ENCODE measurements around the gene CFAP61. TPM values are rescaled to one million over a fixed set of nuclear protein-coding genes. Genes with fewer than 3 reads are reported as not detected.
"Not testable (repeated sequence)": the region's sequence is repeated elsewhere in the genome, so short reads cannot be mapped to it uniquely, and the experiment has no call there.

The CFAP61 gene
- polyA plus RNA-seq, 3 donors, result 3.3 to 4.9 (median 4.3) TPM

DNA sequence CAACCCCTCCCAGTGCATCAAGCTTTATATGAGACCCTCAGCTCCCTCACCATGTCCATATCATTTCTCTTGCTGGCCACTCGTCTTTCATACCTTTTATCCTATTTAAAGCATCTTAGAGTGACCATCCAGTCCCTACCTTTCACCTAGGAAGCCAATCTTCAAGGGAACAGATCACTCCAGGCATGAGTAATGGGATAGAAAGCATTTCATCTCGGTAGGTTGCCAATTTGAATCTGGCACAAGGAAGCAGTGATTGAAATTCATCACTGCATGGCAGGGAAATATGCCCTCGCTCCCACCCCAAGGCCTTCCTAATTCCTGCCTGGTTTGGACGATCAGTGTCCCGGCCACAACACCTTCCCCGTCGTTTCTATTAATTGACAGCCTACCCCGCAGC lies 150.4 kb downstream of the CFAP61 start:
- DNase-seq (ENCODE audit: extremely low read depth in 1 of 11, low read depth in 9 of 11, low spot score in 4 of 11), result no peak

DNA sequence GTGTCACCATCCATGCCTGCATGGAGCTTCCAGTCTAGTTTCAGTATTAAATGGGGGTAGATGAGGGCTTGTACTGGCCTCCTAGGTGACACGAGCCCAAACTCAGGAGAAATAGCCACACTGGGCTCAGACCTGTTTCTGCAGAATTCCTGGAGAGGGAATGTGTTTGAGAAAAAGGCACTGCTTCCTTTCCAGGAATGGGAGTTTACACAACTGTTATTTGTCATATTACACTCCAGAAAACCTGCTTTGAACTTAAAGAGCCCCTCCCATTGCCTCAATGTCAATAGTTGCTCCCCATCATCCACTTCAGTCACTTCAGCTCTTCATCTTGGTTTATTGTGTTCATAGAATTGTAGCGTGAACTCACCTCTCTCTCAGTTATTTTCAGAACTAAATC lies 151.5 kb downstream of the CFAP61 start:
- DNase-seq (ENCODE audit: extremely low read depth in 1 of 11, low read depth in 9 of 11, low spot score in 4 of 11), result no peak

DNA sequence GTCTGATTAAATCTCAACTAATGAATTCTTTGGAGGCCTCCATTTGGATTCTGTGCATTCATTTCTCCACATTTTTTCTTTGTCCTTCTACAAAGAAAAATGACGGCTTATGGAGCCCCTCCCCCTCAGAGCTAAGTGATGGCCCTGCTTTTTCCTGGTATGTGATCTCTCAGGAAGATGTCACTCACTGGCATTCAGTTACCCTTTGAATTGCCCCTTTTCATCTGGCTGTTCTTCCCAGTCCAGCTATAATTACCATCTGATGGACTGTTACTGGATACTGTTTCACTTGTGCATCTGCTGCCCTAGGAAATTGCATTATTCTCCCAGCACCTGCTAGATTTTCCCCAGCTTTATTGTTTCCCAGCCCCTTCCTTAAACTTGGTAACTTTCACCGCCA lies 151.9 kb downstream of the CFAP61 start:
- no peak for DNase-seq (ENCODE audit: extremely low read depth in 1 of 11, low read depth in 9 of 11, low spot score in 4 of 11)

DNA sequence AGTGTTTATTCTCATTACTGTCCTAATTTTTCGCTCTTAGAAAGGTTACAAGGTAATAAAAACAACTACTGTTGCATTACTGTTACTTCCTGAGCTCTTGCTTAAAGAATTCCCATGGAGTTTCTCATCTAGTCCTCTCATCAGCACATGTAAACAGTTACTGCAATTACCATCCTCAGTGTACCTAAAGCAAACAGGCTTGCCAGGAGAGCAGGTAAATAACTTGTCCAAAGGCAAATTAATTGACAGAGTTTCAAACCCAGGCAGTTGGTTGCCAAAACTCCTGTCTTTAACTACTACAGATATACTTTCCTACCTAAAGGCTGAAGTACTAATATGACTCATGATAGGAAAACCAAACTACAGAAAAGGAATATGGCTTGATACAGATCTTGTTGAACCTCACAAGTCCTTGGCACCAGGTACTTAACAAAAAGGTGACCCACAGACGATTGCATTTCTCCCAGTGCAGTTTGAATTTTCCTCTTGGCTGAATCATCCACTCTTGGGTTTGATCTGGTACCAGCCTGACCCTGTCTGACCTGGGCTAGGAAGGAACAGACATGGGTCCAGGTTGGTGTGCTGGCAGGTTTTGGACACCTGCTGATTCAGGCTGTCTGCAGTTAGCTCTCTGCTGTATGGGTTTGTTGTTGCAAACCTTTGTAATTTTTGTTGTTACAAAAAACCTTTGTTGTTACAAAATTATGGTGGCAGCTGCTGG lies 153.0 kb downstream of the CFAP61 start:
- DNase-seq (ENCODE audit: extremely low read depth in 1 of 11, low read depth in 9 of 11, low spot score in 4 of 11), result no peak

DNA sequence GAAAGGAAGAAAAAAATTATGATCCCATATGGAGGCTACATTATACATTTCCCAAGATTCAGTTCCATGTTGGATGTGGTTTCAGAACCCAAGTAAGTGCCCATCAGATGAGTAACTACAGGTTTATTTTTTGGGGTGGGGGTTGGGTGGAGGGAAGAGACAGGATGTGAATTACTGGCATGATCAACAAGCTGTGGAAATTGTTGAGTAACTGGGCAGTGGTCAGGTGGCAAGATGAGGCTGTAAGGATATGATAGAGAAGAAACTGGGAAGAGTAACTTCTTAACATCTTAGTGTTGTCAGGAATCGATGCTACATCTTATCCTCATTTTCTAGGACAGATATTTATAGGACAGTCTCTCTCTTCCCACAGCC lies 153.5 kb downstream of the CFAP61 start:
- no peak for DNase-seq (ENCODE audit: extremely low read depth in 1 of 11, low read depth in 9 of 11, low spot score in 4 of 11)

DNA sequence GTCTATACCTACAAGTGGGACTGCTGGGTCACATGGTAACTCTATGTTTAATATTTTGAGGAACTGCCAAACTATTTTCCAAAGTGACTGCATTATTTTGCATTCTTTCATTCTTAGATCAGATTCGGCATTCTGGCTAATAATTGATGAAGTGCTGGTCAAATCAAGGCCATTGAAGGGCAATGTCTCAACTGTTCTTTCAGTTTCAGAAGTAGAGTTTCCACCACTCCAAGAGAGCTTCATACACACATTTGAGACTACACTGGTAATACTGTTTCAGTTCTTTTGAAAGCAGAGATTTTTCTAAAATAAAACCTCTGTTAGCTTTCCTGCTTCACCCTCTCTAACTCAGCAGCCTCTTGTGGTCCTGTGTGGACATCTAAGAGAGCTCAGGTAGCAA lies 154.5 kb downstream of the CFAP61 start:
- no peak for DNase-seq (ENCODE audit: extremely low read depth in 1 of 11, low read depth in 9 of 11, low spot score in 4 of 11)

DNA sequence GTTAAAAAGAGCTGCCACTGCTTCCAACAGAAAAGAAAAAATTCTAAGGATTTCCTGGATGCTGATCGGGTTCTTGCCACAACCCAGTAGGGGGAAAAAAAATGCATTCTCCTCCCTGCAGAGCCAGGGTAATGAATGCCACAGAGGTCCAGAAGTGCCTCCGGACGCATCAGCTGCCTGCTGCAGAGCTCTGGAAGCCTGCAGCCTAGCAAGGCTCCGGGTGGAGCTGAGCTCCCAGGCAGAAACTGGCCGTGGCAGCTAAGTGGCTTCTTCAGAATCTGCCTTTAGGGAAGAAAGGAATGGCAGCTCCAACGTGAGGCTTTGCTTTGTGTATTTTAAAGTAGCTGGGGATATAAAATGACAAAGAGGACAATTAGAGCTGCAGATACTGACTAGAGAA lies 155.0 kb downstream of the CFAP61 start:
- no peak for DNase-seq (ENCODE audit: extremely low read depth in 1 of 11, low read depth in 9 of 11, low spot score in 4 of 11)

DNA sequence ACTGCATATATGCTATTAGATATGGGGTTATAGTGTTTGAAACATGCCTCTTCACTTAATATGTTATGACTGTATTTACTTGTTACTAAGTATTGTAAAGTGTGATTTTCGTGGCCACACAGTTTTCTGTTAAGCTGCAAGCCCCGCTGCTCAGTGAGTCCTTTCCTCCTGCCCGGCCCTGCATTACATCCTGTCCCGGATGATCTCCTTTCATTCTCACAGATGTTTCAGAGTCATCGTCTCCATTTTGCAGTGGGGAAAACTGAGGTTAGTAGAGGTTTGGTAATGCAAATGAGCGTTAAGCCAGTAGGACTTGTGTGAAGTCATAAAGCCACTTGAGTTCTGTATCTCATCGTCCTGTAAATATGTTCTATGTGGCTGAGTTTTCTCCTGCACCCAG lies 155.5 kb downstream of the CFAP61 start:
- no peak for DNase-seq (ENCODE audit: extremely low read depth in 1 of 11, low read depth in 9 of 11, low spot score in 4 of 11)

DNA sequence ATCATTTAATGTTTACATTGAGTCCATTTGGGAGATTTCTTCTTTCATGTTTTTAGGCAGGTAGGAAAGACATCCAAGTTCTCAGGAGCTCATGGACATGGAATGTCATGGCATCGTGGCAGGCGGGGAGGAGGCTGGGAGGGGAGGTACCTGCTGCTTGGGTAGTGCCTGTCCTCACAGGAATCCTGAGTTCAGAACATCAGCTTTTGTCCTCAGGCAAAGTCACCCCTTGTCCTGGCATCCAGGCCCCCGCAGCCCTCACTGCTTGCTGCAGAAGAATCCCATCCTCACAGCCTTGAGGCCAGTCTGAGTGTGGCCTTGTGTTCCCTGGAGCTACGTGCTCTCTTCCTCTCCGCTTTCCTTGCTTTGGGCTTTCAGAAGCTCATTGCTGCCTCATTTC lies 157.4 kb downstream of the CFAP61 start:
- DNase-seq (ENCODE audit: extremely low read depth in 1 of 11, low read depth in 9 of 11, low spot score in 4 of 11), result no peak

DNA sequence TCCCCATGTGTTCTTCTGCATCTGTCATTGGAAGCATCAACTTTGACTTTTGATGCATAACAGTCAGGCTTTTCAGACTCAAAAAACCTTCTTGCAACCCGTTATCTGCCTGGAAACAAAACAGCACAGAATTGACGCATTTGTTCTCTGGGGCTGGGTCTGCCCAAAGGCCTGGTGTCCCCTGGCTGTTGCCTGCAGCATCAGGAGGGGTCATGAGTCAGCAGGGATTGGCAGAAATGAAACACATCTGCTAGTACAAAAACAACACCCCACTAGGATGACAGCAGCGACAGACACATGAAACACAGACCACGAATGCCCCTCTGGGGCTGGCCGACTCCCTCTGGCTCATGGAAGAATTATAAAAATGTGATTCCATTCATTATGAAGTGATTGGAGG lies 158.0 kb downstream of the CFAP61 start:
- DNase-seq (ENCODE audit: extremely low read depth in 1 of 11, low read depth in 9 of 11, low spot score in 4 of 11), result no peak

DNA sequence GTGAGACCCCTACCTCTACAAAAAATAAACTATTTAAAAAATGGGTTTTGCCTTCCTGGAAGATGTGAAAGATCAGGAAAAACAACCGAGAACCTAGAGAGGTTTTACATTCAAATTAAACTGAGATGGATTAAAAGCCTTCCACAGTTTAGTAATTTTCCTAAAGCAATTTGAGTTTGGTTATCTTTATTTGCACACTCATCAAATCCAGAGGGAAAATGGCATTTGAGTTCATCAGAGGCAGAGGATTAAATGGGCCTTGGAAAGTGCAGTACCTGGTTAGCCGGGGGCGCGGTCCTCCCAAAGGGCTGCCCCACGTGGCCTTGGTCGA lies 158.6 kb downstream of the CFAP61 start:
- DNase-seq (ENCODE audit: extremely low read depth in 1 of 11, low read depth in 9 of 11, low spot score in 4 of 11), result no peak

DNA sequence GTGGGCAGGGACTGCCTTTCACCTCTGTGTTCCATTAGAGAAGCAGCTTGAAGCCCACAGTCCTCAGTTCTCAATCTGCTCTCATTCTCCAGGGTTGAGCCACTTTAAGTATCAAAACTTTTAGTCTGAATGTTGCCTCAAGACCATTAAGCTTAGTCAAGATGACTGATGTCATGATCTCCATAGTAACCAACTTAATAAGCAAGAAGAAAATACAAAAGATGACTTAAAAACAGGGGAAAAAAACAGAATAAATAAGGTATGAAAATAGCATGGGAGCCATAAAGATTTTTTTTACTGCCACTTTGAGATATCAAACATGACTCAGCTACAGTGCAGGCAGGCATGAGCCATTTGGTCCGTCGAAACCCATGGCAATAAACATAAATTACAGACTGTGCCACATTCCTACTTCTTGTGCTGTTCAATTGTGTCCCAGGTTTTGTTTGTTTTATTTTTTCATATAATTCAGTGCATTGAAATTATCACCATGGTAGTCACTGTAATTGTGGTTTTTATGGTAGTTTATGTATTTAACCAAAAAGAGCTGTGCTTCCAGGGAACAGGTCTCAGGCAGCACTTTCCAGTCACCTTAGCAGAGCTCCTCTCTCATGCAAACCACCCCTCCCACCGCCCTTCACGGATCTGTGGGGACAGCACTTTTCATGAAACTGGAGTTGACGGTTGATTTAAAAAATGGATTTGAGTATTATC lies 159.1 kb downstream of the CFAP61 start:
- no peak for DNase-seq (ENCODE audit: extremely low read depth in 1 of 11, low read depth in 9 of 11, low spot score in 4 of 11)

DNA sequence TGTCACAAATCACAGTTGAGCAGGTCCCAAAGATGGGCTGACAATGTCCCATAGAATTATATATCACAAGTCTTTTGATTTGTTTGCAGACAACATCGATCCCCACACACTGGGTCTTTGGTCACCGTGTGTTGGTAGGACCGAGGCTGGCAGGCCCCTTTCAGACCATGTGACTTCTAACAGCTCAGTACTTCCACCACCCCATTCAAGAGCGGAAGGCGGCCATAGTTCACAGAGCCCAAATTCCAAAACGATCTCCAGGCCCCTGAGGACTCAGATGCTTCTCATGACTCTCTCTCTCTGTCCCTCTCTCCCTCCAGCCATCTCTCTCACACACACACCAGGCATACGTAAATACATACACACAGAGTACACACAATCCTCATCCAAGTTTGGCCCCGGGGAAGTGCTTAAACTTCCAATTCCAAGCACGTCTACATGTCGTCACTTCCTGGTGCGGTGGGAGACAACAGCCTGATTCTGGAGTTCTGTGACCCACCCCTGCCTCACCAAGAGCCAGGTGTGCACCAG lies 159.7 kb downstream of the CFAP61 start:
- no peak for DNase-seq (ENCODE audit: extremely low read depth in 1 of 11, low read depth in 9 of 11, low spot score in 4 of 11)

DNA sequence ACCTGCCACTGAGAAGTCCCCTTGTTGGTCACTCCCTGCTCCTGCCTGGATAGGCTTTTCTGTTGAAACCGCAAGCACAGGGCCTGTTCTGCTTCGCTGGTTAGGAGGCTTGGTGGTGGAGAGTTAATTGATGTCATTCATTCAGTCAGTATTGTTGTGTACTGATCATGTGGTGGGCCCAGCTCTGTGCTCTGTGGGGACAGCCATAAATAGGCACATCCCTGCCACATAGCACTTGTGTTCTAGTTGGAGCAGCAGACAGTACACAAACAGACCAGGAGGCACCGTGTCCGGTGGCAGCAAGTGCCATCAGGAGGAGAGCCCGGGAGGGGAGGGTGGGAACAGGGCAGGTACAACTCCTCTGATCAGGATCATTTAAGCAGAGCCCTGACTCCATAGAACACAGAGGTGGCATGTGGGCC lies 160.4 kb downstream of the CFAP61 start:
- no peak for DNase-seq (ENCODE audit: extremely low read depth in 1 of 11, low read depth in 9 of 11, low spot score in 4 of 11)

DNA sequence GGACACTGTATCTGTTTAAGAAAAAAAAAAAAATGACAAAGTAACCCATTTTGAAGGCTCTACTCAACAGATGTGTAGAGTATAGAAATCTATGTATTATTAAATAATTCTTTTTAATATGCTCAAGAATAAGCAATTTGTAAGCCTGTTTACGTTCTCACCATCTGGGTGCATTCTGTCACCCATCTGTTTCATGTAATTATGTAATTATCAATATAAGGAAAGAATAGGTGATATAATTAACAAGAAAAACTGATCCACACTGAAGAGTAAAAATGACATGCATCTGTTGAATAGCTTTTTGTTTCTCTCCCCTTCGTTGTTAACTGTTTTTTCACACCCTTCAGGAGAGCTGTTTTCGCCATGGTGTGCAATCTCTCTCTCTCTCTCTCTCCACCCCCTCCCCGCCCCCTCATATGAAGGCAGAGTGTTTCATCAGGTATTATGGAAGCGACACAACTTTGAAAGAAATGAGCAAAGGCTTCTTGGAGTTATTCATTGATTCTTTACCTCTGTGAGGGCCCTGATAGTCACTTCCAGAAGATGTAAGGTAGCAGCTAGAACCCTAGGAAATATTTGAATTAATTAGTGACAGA lies 161.3 kb downstream of the CFAP61 start:
- DNase-seq (ENCODE audit: extremely low read depth in 1 of 11, low read depth in 9 of 11, low spot score in 4 of 11), result no peak

DNA sequence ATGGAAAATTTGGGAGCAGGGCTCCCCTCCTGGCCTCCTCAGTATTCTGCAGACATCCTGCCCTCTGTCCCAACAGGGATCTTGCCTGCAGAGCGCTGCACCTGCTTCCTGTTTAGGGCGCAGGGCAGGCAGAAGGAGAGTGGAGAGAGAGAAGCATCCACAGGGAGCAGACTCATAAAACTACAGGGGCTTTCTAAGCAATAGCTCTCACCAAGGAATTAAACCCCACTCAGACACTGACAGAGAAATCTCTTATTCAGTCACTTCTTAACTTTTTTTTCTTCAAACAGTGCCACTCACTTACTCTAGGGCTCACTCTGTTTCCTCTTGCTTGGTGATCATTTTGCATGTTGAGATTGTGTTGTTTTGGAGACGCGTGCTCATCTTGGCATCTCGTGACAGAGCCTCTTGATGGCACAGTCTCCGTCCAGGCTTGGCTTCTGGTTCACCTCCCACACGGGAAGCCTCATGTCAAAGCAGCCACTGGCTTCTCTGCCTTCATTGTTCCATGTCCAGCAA lies 162.5 kb downstream of the CFAP61 start:
- DNase-seq (ENCODE audit: extremely low read depth in 1 of 11, low read depth in 9 of 11, low spot score in 4 of 11), result no peak

DNA sequence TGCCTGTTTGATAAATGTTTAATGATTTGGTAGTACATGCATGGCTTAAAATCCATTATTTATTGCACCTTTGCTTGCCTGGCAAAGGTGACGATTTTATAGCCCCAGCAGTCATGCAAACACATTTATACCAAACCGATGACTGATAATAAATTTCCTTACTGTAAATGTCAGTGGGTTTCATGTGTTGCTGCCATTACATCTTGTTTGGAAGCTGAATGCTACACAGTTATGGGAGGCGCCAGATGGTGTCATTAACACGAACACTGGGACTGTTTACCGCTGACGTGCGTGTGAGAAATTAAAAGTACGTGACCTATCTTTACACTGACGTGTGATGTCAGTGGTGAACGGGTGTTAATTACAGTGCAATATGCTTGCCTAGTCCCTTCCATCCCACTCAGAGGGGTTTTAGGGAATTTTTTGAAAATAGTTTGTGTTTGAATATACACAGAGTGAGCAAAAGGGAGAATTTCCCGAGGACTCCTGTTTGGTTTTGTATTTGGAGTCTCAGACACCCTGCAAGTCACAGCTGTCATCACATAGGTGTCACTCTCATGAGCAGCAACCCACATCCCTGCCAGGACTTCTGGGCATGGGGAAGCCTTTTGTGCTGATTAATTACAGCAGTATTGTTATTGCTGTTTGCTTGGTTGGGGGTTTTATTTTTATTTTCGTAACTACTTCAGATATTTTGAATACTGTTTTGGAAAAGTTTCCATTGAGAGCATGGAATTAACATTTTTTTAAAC lies 163.8 kb downstream of the CFAP61 start:
- no peak for DNase-seq (ENCODE audit: extremely low read depth in 1 of 11, low read depth in 9 of 11, low spot score in 4 of 11)

DNA sequence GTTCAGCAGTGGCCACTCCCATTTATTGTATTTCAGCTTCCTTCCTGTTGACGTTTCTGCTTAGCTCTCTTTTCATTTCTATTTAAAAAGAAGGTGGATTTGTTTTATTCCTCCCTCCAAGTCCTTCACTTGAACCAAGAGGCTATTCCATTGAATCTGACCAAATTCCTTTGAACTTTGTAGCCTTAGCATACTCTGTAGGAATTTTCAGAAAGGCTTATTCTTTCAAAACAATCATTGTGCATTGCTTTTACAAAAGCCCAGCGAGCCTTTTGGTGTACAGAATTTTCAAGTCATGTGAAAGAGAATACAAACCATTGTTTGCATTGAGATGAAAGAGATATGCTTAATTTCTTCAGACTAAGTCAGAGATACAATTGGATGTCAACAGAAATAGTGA lies 164.6 kb downstream of the CFAP61 start:
- DNase-seq (ENCODE audit: extremely low read depth in 1 of 11, low read depth in 9 of 11, low spot score in 4 of 11), result no peak

DNA sequence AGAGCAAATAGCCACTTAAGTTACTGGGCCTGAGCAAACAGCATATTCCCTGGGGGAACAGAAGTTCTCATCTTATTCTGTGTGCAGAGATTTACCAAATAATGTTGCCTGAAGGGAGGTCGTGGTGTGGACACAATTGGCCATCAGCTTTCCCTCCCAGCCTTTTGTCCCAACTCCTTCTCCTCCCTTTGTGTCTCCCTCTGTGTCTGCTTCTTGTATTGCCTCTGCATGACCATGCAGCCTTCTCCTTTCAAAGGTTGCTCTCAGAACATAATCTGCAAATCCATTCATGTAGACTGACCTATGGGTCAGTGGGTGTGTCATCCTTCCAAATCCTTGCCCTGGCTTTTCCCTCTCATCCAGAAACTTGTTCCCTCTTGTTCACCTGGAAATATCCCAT lies 165.3 kb downstream of the CFAP61 start:
- no peak for DNase-seq (ENCODE audit: extremely low read depth in 1 of 11, low read depth in 9 of 11, low spot score in 4 of 11)

DNA sequence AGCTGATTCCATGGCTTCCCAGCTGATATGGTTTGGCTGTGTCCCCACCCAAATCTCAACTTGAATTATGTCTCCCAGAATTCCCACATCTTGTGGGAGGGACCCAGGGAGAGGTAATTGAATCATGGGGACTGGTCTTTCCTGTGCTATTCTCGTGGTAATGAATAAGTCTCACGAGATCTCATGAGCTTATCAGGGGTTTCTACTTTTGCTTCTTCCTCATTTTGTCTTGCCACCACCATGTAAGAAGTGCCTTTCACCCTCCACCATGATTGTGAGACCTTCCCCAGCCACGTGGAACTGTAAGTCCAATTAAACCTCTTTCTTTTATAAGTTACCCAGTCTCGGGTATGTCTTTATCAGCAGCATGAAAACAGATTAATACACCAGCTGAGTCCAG lies 165.8 kb downstream of the CFAP61 start:
- not testable (repeated sequence) for DNase-seq (ENCODE audit: extremely low read depth in 1 of 11, low read depth in 9 of 11, low spot score in 4 of 11)
